GM12801 (cell line): ENCODE measurements around the gene CAND2.

ENCODE experiments used
- TF ChIP-seq, protein P1 (sequence below): IDR thresholded peaks from one replicate; pipeline ENCODE4 v1.5.1; 2011; ENCODE audit warnings: control low read depth; ENCODE audit not compliant: insufficient read length; ENCODE audit errors: extremely low read depth

The CAND2 gene

DNA sequence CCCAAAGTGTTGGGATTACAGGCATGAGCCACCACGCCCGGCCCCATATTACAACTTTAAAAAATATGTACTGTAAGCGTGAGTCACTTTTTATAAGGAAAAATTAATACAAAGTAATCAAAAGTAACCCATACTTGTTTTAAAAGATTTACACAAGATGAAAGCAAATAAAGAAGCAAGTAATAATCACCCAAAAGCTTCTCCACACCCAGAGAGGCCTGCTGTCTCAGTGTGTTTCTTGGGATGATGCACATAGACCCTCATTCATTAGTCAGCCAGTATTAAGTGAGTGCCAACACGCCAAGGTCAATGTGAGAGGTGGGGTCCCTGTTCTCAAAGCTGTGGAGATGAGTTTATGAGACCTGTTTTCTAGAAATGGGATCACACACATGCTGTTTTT is 32.9 kb downstream of the CAND2 start:
- TF ChIP-seq, protein P1, sequence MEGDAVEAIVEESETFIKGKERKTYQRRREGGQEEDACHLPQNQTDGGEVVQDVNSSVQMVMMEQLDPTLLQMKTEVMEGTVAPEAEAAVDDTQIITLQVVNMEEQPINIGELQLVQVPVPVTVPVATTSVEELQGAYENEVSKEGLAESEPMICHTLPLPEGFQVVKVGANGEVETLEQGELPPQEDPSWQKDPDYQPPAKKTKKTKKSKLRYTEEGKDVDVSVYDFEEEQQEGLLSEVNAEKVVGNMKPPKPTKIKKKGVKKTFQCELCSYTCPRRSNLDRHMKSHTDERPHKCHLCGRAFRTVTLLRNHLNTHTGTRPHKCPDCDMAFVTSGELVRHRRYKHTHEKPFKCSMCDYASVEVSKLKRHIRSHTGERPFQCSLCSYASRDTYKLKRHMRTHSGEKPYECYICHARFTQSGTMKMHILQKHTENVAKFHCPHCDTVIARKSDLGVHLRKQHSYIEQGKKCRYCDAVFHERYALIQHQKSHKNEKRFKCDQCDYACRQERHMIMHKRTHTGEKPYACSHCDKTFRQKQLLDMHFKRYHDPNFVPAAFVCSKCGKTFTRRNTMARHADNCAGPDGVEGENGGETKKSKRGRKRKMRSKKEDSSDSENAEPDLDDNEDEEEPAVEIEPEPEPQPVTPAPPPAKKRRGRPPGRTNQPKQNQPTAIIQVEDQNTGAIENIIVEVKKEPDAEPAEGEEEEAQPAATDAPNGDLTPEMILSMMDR = no peak

DNA sequence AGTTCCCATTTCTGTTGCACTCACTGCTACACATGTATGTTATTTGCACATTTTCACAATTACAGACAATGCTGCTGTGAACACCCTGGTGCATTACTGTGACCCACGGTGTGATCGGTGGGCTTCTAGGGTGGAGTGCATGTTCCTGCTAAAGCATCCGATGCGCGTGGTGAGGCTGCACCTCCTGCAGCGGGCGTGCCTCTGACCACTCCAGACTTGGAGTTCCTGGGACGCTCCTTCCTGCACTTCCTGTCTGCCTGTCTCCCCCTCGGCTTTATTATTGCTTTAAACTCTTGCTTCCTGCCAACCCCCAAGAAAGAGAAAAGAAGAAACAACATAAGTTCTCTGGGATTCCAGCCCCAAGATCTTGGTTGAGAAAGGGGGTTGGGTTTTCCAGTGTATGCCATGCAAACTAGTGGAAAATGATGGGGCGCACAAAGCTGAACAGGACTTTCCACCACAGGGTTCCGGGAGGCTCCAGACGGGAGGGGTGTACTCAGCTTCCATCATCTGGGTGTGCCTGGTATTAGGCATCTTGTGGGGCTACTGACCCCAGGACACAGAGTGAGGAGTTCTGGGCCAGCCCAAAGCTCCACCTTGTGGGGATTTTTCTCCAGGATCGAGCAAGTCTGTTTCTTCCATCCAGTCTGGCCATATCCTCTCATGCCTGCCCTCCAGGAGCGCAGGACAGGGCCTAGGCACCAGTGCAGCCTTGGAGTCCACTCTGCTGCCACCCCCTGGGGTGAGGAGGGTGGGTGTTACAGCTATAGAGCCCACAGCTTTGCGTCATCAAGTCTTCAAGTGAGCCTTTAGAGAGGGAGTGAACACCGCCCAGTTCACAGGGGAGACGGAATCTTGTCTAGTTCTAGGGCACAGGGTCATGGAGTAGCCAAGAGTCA is 33.7 kb downstream of the CAND2 start:
- TF ChIP-seq, protein P1 = no peak

GRCh38 chr3:12830785-12831156 is 34.3 kb downstream of the CAND2 start:
- TF ChIP-seq, protein P1 = no peak

GRCh38 chr3:12831301-12831866 is 34.9 kb downstream of the CAND2 start:
- TF ChIP-seq, protein P1 = no peak

DNA sequence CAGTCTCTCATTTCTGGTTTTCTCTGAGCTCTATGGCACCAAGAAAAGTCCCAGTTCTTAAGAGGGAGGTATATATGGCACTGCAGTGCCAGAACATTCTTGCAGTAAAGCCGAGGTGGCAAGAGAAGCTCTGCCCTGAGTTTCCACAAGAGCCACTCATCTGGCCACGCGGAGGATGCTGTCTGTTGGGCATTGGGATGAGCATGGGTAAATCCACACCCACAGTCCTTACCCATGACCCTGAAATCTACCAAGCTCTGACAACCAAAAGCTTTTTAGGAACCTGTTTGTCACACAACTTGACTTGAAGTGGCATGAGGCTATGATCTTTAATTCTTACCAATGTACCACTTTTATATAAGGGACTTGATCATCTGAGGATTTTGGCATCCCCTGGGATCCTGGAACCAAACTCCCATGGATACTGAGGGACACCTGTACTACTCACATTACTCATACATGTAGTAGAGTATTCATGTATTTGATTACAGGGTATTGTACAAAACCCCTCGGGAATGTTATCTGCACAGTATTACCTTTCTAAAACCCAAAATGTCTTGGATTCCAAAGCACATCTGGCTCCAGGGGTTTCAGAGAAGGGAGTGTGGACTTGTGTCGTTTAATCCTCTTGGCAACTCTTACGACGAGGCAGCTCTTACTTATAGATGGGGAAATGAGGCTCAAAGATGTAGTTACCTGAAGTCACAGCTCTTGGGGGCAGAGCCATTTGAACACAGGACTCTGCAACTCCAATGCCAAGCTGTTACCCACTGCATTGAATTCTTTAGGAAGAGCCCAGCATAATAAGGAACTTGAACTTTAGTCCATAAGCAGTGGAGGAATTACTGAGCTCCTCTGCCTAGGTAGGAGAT is 36.1 kb downstream of the CAND2 start:
- TF ChIP-seq, protein P1 = no peak

DNA sequence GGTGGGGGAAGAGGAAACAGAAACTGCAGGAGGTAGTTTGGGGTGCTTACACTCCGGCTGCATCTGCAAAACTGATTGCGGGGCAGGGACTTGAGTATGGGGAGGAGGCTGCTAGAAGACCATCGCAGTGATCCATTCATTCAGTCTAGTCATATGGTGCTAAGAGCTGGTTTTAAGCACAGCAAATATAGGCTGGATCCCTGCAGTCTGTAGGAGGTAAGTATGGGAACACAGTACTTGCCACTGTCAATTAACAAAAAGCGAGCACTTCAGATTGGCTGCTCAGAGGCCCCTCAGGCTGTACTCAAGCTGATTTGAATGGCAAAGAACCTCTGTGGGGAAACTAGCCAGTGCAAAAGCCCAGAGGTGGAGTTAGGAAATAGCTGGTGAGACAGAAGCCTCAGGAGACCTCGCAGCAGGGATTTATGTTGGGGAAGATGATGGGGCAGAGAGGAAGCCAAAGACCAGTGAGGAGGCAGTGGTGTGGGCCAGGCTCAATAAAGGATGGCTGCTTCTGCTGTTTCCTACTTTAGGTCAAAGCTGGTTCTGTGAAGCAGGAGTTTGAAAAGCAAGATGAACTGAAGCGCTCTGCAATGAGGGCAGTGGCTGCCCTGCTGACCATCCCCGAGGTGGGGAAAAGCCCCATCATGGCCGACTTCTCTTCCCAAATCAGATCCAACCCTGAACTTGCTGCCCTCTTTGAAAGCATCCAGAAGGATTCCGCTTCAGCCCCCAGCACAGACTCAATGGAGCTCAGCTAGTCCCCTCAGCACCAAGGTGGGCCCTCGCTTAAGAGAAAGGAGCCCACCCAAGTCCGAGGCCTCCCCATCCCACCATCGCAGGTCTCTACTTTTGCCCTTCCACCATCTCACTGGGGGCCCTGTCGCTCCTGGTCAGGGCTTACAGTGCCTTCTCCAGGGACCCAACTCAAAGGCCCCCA is 37.0 kb downstream of the CAND2 start:
- TF ChIP-seq, protein P1 = no peak
